Trophoblast cell (in vitro differentiated cells and primary cell): ENCODE measurements around the gene LTBP4.

Source experiments
- DNase-seq, 2 donors: peaks; one replicate each; pipeline ENCODE4 v3.0.0-alpha.2; 2016
- H2AFZ ChIP-seq: 2 replicates; pipeline ENCODE4 v1.6.1; 2013; ENCODE audit warnings: low read length, moderate library complexity, mild to moderate bottlenecking; ENCODE audit not compliant: insufficient read depth, poor library complexity
- H2AK5ac ChIP-seq: 2 replicates; pipeline ENCODE4 v1.6.1; 2013; ENCODE audit warnings: mild to moderate bottlenecking, low read length
- H2BK120ac ChIP-seq: 2 replicates; pipeline ENCODE4 v1.6.1; 2013; ENCODE audit warnings: low read length, mild to moderate bottlenecking, moderate library complexity; ENCODE audit not compliant: insufficient read depth, poor library complexity
- H2BK12ac ChIP-seq: 2 replicates; pipeline ENCODE4 v1.6.1; 2013; ENCODE audit warnings: mild to moderate bottlenecking, low read length, moderate library complexity
- H2BK5ac ChIP-seq: 2 replicates; pipeline ENCODE4 v1.6.1; 2013; ENCODE audit warnings: low read length, low read depth, moderate library complexity, mild to moderate bottlenecking; ENCODE audit not compliant: poor library complexity
- H3K14ac ChIP-seq: 2 replicates; pipeline ENCODE4 v1.6.1; 2013; ENCODE audit warnings: mild to moderate bottlenecking, low read length
- H3K18ac ChIP-seq: 2 replicates; pipeline ENCODE4 v1.6.1; 2013; ENCODE audit warnings: mild to moderate bottlenecking, low read length
- H3K23ac ChIP-seq: 2 replicates; pipeline ENCODE4 v1.6.1; 2013; ENCODE audit warnings: low read length
- H3K27ac ChIP-seq: 2 replicates; pipeline ENCODE4 v1.5.1; 2013; ENCODE audit warnings: low read depth, mild to moderate bottlenecking, inconsistent platforms, low read length, moderate library complexity
- H3K27me3 ChIP-seq: 2 replicates; pipeline ENCODE4 v1.6.1; 2013; ENCODE audit warnings: inconsistent platforms, mild to moderate bottlenecking, low read length, moderate library complexity; ENCODE audit not compliant: insufficient read depth
- H3K36me3 ChIP-seq, 2 experiments: 1 replicate in 1 of 2; 2 replicates in 1 of 2; pipeline ENCODE4 v1.6.1; 2013; ENCODE audit warnings: low read length in 2 of 2, mild to moderate bottlenecking in 2 of 2, moderate library complexity in 1 of 2; ENCODE audit not compliant: insufficient read depth in 2 of 2, control insufficient read depth in 1 of 2
- H3K4ac ChIP-seq: 2 replicates; pipeline ENCODE4 v1.6.1; 2013; ENCODE audit warnings: low read depth, mild to moderate bottlenecking, low read length, moderate library complexity
- H3K4me1 ChIP-seq, 2 experiments: 1 replicate in 1 of 2; 2 replicates in 1 of 2; pipeline ENCODE4 v1.6.1; 2013; ENCODE audit warnings: low read length in 2 of 2, mild to moderate bottlenecking in 2 of 2, moderate library complexity in 1 of 2; ENCODE audit not compliant: insufficient read depth in 2 of 2, control insufficient read depth in 1 of 2
- H3K4me2 ChIP-seq: 2 replicates; pipeline ENCODE4 v1.6.1; 2013; ENCODE audit warnings: inconsistent platforms, mild to moderate bottlenecking, low read length, moderate library complexity
- H3K4me3 ChIP-seq: 2 replicates; pipeline ENCODE4 v1.5.1; 2013; ENCODE audit warnings: mild to moderate bottlenecking, low read depth, low read length, inconsistent platforms
- H3K79me1 ChIP-seq: one replicate; pipeline ENCODE4 v1.6.1; 2013; ENCODE audit warnings: low read length
- H3K79me2 ChIP-seq: 2 replicates; pipeline ENCODE4 v1.6.1; 2013; ENCODE audit warnings: low read length, mild to moderate bottlenecking; ENCODE audit not compliant: control insufficient read depth, insufficient read depth, poor library complexity
- H3K9ac ChIP-seq: 2 replicates; pipeline ENCODE4 v1.6.1; 2013; ENCODE audit warnings: mild to moderate bottlenecking, low read length
- H3K9me3 ChIP-seq: 2 replicates; pipeline ENCODE4 v1.6.1; 2013; ENCODE audit warnings: low read depth, mild to moderate bottlenecking, control low read depth, inconsistent platforms, low read length; ENCODE audit not compliant: insufficient read depth
- H4K12ac ChIP-seq: 2 replicates; pipeline ENCODE4 v1.6.1; 2013; ENCODE audit warnings: low read depth, mild to moderate bottlenecking, low read length, moderate library complexity
- H4K8ac ChIP-seq: 2 replicates; pipeline ENCODE4 v1.6.1; 2013; ENCODE audit warnings: low read depth, mild to moderate bottlenecking, low read length, moderate library complexity
- H4K91ac ChIP-seq: one replicate; pipeline ENCODE4 v1.6.1; 2013; ENCODE audit warnings: low read depth, mild to moderate bottlenecking, low read length, moderate library complexity
- WGBS: extraction: QIAGEN DNeasy Blood & Tissue Kit; methylation state at CpG from one replicate; pipeline ENCODE4 v1.1.7; 2013; ENCODE audit warnings: missing lambda C conversion rate; ENCODE audit not compliant: insufficient read length, insufficient coverage; ENCODE audit errors: extremely low coverage; 5-methylcytosine and 5-hydroxymethylcytosine counted together

The LTBP4 gene

GRCh38 chr19:40658031-40658430 lies 56.9 kb downstream of the LTBP4 start:
- Histone ChIP-seq H3K27ac (no peak overlapping the region), H2BK5ac (no peak overlapping the region), H4K12ac (no peak overlapping the region), H3K79me2 (no peaks in the 10 kb centered on the region), H2BK120ac (no peak overlapping the region), H2AK5ac (no peak overlapping the region), H3K79me1 (no peaks in the 10 kb centered on the region), H2AFZ (no peak overlapping the region), H3K9ac (no peak overlapping the region), H4K91ac (no peak overlapping the region), H3K18ac (no peak overlapping the region), H3K4me2 (no peak overlapping the region), H3K4me1 (peaks cover 0 to 3% of the 10 kb centered on the region in 2 experiments), H3K4me3 (no peak overlapping the region), H3K27me3 (no peaks in the 10 kb centered on the region), H2BK12ac (no peak overlapping the region), H3K23ac (no peak overlapping the region), H4K8ac (no peak overlapping the region), H3K36me3 (no peaks in the 10 kb centered on the region), H3K9me3 (no peaks in the 10 kb centered on the region), H3K4ac (no peak overlapping the region), H3K14ac (no peak overlapping the region)
- peak; percentile 92 to 96 for DNase-seq
- no CpG with 5 or more reads among the region's 8 CpGs for WGBS

DNA sequence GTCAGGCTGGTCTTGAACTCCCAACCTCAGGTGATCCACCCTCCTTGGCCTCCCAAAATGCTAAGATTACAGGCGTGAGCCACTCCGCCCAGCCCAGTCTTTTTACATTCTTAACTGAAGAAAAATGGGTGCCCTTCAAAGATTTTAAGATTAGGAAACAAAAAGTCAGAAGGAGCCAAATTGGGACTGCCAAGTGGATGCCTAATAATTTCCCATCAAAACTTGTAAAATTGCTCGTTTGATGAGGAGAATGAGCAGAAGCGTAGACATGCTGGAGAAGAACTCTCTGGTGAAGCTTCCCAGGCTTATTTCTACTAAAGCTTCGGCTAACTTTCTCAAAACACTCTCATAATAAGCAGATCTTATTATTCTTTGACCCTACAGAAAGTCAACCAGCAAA lies 57.9 kb downstream of the LTBP4 start:
- Histone ChIP-seq H3K18ac (no peak overlapping the region), H2AK5ac (no peak overlapping the region), H3K4me1 (peaks cover 6 to 10% of the 10 kb centered on the region in 2 experiments), H4K8ac (no peak overlapping the region), H3K14ac (no peak overlapping the region), H2BK120ac (no peak overlapping the region), H4K12ac (no peak overlapping the region), H3K27ac (no peak overlapping the region), H3K9me3 (peaks cover 2% of the 10 kb centered on the region), H3K4me2 (no peak overlapping the region), H3K23ac (no peak overlapping the region), H3K79me1 (peaks cover 5% of the 10 kb centered on the region), H2BK5ac (no peak overlapping the region), H3K4me3 (no peak overlapping the region), H3K79me2 (no peaks in the 10 kb centered on the region), H2BK12ac (no peak overlapping the region), H3K36me3 (no peaks in the 10 kb centered on the region), H3K27me3 (no peaks in the 10 kb centered on the region), H2AFZ (no peak overlapping the region), H3K4ac (no peak overlapping the region), H4K91ac (no peak overlapping the region), H3K9ac (no peak overlapping the region)
- no CpG with 5 or more reads among the region's 5 CpGs for WGBS
- no peak for DNase-seq

DNA sequence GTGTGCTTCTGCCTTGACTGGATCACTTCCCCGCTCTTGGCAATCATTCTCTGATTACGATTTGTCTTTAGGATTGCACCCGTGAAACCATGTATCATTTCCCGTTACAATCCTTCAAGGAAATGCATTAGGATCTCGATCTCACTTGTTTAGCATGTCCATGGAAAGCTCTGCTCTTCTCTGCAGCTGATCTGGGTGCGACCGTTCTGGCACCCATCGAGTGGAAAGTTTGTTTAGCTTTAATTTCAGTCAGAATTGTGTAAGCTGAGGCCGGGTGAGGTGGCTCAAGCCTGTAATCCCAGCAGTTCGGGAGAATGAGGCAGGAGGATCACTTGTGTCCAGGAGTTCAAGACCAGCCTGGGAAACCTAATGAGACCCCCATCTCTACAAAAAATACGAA lies 58.4 kb downstream of the LTBP4 start:
- Histone ChIP-seq H3K23ac (no peak overlapping the region), H2BK12ac (no peak overlapping the region), H3K9ac (no peak overlapping the region), H2AFZ (no peak overlapping the region), H4K91ac (no peak overlapping the region), H3K79me2 (no peaks in the 10 kb centered on the region), H3K4me2 (no peak overlapping the region), H2BK120ac (no peak overlapping the region), H3K27ac (no peak overlapping the region), H3K79me1 (peaks cover 5% of the 10 kb centered on the region), H3K4me3 (no peak overlapping the region), H3K36me3 (no peaks in the 10 kb centered on the region), H4K8ac (no peak overlapping the region), H4K12ac (no peak overlapping the region), H2BK5ac (no peak overlapping the region), H2AK5ac (no peak overlapping the region), H3K9me3 (peaks cover 2% of the 10 kb centered on the region), H3K18ac (no peak overlapping the region), H3K4ac (no peak overlapping the region), H3K27me3 (no peaks in the 10 kb centered on the region), H3K4me1 (peaks cover 6 to 10% of the 10 kb centered on the region in 2 experiments), H3K14ac (no peak overlapping the region)
- DNase-seq, result no peak
- no CpG with 5 or more reads among the region's 11 CpGs for WGBS

- H4K91ac ChIP-seq, result no peak overlapping the region
- no peaks in the 10 kb centered on the region for H3K79me2 ChIP-seq
- H3K4ac ChIP-seq, result no peak overlapping the region
- no peak overlapping the region for H3K23ac ChIP-seq
- peaks cover 6 to 8% of the 10 kb centered on the region in 2 experiments for H3K4me1 ChIP-seq
- no peak overlapping the region for H3K4me3 ChIP-seq
- H3K14ac ChIP-seq, result no peak overlapping the region
- H4K8ac ChIP-seq, result no peak overlapping the region
- WGBS, result no CpG with 5 or more reads among the region's 1 CpG
- no peak overlapping the region for H3K18ac ChIP-seq
- H3K27me3 ChIP-seq, result no peaks in the 10 kb centered on the region
- no peak overlapping the region for H3K9ac ChIP-seq
- DNase-seq, result peak; percentile 65 to 74
- H3K4me2 ChIP-seq, result no peak overlapping the region
- no peaks in the 10 kb centered on the region for H3K36me3 ChIP-seq
- no peak overlapping the region for H2BK120ac ChIP-seq
- no peak overlapping the region for H2BK5ac ChIP-seq
- H2BK12ac ChIP-seq, result no peak overlapping the region
- H4K12ac ChIP-seq, result no peak overlapping the region
- no peak overlapping the region for H2AFZ ChIP-seq
- no peak overlapping the region for H3K27ac ChIP-seq
- peaks cover 2% of the 10 kb centered on the region for H3K9me3 ChIP-seq
- H3K79me1 ChIP-seq, result peaks cover 5% of the 10 kb centered on the region
- no peak overlapping the region for H2AK5ac ChIP-seq
Observed at GRCh38 chr19:40661616-40662015, 60.4 kb downstream of the LTBP4 start.
